ENCODE results near the gene BCORL1. TPM values are rescaled to one million over a fixed set of nuclear protein-coding genes. Genes with fewer than 3 reads are reported as not detected.

Gene BCORL1
- total RNA-seq, 1 experiment from 2014 or later = 13.3 TPM

- Histone ChIP-seq H3K27ac (ENCODE audit: low read depth, low read length, poor library complexity, severe bottlenecking) (no peak overlapping the region), H3K4me1 (ENCODE audit: insufficient read depth, low read length, poor library complexity, severe bottlenecking) (no peaks in the 10 kb centered on the region), H3K36me3 (ENCODE audit: insufficient read depth, low read length, poor library complexity, severe bottlenecking) (no peaks in the 10 kb centered on the region), H3K4me3 (ENCODE audit: low read depth, low read length, poor library complexity, severe bottlenecking) (no peak overlapping the region), H3K9me3 (ENCODE audit: low read depth, low read length, poor library complexity, severe bottlenecking) (no peaks in the 10 kb centered on the region), H3K27me3 (replicated peaks; ENCODE audit: insufficient read depth, low read depth, low read length, poor library complexity) (no peaks in the 10 kb centered on the region)
- CTCF ChIA-PET = interaction anchor here (0.6 to 1.1 kb wide), 9 partner anchors 16 to 837 kb away, joined by 3 to 9 read pairs (median 5); partner anchors contain the start of gene AIFM1
- intact Hi-C loops (cut with micrococcal nuclease; ENCODE audit: unreplicated experiment) = loop anchor here (1.0 kb wide), 1 partner anchor 112 kb away; no protein-coding TSS in a partner anchor
- POLR2A ChIA-PET (ENCODE audit: low non-redundant PET) = no interaction called here
- DNase-seq (ENCODE audit: low spot score) = peak; percentile 78
- TF ChIP-seq CTCF (conservative IDR thresholded peaks at IDR 0.05; ENCODE audit: low read depth, low read length) = peak; percentile 79
- no peak for TF ChIP-seq EZH2 (IDR thresholded peaks at IDR 0.05; ENCODE audit: borderline replicate concordance, low read depth, low read length, poor library complexity, severe bottlenecking)
- BruUV-seq (replicated peaks) = no TSS peak
Observed at GRCh38 chrX:130079824-130080406, 97.5 kb downstream of the BCORL1 start.

GRCh38 chrX:130080791-130081367 lies 98.4 kb downstream of the BCORL1 start:
- no peak for TF ChIP-seq CTCF (conservative IDR thresholded peaks at IDR 0.05; ENCODE audit: low read depth, low read length)
- no peak for TF ChIP-seq EZH2 (IDR thresholded peaks at IDR 0.05; ENCODE audit: borderline replicate concordance, low read depth, low read length, poor library complexity, severe bottlenecking)
- no peaks in the 10 kb centered on the region for H3K27me3 ChIP-seq (replicated peaks; ENCODE audit: insufficient read depth, low read depth, low read length, poor library complexity)
- CTCF ChIA-PET = no interaction called here
- no peak overlapping the region for H3K27ac ChIP-seq (ENCODE audit: low read depth, low read length, poor library complexity, severe bottlenecking)
- POLR2A ChIA-PET (ENCODE audit: low non-redundant PET) = no interaction called here
- DNase-seq (ENCODE audit: low spot score) = no peak
- no peak overlapping the region for H3K4me3 ChIP-seq (ENCODE audit: low read depth, low read length, poor library complexity, severe bottlenecking)
- no peaks in the 10 kb centered on the region for H3K36me3 ChIP-seq (ENCODE audit: insufficient read depth, low read length, poor library complexity, severe bottlenecking)
- H3K9me3 ChIP-seq (ENCODE audit: low read depth, low read length, poor library complexity, severe bottlenecking) = no peaks in the 10 kb centered on the region
- H3K4me1 ChIP-seq (ENCODE audit: insufficient read depth, low read length, poor library complexity, severe bottlenecking) = no peaks in the 10 kb centered on the region
- intact Hi-C loops (cut with micrococcal nuclease; ENCODE audit: unreplicated experiment) = loop anchor here (1.0 kb wide), 1 partner anchor 111 kb away; no protein-coding TSS in a partner anchor
- BruUV-seq (replicated peaks) = no TSS peak

- Histone ChIP-seq H3K4me1 (ENCODE audit: insufficient read depth, low read length, poor library complexity, severe bottlenecking) (no peaks in the 10 kb centered on the region), H3K36me3 (ENCODE audit: insufficient read depth, low read length, poor library complexity, severe bottlenecking) (no peaks in the 10 kb centered on the region), H3K9me3 (ENCODE audit: low read depth, low read length, poor library complexity, severe bottlenecking) (no peaks in the 10 kb centered on the region), H3K27ac (ENCODE audit: low read depth, low read length, poor library complexity, severe bottlenecking) (no peak overlapping the region), H3K27me3 (replicated peaks; ENCODE audit: insufficient read depth, low read depth, low read length, poor library complexity) (no peaks in the 10 kb centered on the region), H3K4me3 (ENCODE audit: low read depth, low read length, poor library complexity, severe bottlenecking) (no peak overlapping the region)
- intact Hi-C loops (cut with micrococcal nuclease; ENCODE audit: unreplicated experiment) = no loop called here
- ChIA-PET CTCF (no interaction called here), POLR2A (ENCODE audit: low non-redundant PET) (no interaction called here)
- BruUV-seq (replicated peaks) = no TSS peak
- no peak for TF ChIP-seq EZH2 (IDR thresholded peaks at IDR 0.05; ENCODE audit: borderline replicate concordance, low read depth, low read length, poor library complexity, severe bottlenecking)
- no peak for TF ChIP-seq CTCF (conservative IDR thresholded peaks at IDR 0.05; ENCODE audit: low read depth, low read length)
- DNase-seq (ENCODE audit: low spot score) = no peak
Observed at GRCh38 chrX:130081421-130082045, 99.1 kb downstream of the BCORL1 start.
